M059J (cell line): ENCODE data around the gene NEURL2. TPM values are rescaled to one million over a fixed set of nuclear protein-coding genes. Genes with fewer than 3 reads are reported as not detected.
A peak's percentile ranks its signal among the peaks of the same experiment; 100 is the strongest.

Experiments used
- DNase-seq: peaks from one replicate; pipeline ENCODE4 v3.0.0-alpha.2; 2012; ENCODE audit warnings: low read depth
- total RNA-seq: library from RNA; depleted of rRNA; stranded (reverse); fragments of >200 nt; shearing (Covaris generic); gene quantifications from 2 replicates; pipeline ENCODE4 v1.2.3, GENCODE V29; 2014

NEURL2 gene
- total RNA-seq, 1 experiment from 2014 or later = 3.1 TPM

DNA sequence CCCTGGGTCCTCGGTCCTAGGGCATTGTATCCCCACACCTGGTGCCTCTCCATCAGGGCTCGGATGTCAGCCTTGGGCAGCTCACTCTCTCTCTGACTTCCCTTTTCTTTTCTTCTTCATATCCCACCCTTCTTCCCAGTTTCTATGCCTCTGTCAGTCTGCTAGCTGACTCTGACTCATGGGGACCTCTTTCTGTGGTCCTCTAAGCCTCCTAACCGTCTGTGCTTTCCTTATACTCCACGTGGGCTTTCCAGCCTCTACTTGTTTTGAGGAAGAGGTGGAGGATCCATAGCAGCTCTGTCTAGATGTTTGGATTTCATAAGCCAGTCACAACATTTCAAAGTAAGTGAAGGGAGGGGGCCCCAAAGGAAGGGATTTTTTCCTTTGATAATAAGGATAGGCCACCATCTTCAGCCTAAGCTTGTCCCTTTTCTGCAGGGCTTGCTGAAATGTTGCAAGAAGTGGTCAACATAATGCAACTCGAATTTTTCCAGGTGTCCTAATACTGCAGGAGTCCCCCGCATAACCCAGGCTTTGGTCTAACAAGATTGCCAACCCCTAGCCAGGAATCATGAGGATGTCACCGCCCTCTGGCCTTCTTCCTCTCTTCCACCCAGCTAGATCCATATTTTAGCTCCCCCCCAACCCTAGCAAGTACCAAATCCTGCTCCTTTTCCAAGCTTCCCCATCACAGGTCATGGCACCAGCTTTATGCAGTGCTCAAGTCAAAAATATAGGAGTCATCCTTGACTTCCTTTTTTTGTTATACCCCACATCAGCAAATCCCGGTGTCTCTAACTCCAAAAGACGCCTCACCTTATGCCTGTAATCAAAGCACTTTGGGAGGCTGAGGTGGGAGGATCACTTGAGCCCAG, 29.7 kb upstream of the NEURL2 start:
- DNase-seq = no peak

DNA sequence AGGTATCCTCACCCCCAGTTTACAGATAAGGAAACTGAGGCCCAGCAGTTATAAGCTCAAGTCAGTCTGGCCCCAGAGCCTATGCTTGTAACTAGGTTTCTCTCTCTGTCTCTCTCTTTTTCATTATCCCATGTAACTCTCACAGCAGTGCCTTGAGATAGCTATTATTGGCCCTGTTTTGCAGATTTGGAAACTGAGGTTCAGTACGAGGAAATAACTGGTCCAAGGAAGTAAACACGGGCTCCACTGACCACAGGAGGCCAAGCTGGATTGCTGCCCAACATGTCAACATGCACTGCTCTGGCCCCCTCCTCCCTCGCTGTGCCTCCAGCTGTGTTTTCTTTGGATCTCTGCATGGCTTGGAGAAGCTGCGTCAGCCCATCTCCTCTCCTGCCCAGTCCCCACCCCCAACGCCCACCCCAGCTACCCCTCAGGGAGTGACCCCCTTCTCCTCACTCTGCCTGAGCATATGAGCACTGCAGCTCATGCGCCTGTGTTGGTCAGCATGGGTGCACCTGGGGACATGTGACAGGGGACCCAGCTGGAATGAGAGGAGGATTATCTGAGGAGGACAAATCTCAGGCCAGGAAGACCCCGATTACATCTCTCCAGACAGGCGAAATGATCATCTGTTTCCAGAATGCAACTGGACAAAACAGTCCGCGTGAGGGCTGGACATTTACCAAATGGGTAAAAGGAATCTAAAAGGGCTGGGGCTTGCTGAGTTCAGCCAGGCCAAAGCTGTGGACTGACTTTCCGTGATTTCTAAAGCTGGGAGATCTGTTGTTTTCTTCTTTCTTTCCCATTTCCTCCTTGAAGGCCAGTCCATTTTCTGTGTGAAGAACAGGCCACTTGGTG, 28.8 kb upstream of the NEURL2 start:
- no peak for DNase-seq

- DNase-seq = no peak
These were observed 27.9 kb upstream of the NEURL2 start for GRCh38 chr20:45918779-45919537.

DNA sequence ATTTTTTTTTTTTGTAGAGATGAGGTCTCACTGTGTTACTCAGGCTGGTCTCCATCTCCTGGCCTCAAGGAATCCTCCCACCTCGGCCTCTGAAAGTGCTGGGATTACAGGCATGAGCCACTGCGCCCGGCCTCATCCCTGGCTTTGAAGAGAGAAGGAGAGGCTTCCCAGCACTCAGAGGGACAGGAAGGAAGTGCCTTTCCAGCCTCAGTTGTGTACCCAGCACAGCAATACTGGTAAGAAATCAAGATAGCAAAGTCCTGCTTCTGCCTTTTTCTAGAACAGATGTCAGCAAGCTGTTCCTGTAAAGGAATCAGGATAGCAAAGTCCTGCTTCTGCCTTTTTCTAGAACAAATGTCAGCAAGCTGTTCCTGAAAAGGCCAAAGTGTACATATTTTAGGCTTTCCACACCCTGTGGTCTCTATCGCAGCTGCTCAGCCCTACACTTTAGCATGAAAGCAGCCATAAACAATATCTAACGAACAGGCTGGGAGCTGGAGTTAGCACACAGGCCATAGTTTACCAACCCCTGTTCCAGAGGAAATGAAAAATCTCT, 27.3 kb upstream of the NEURL2 start:
- DNase-seq = no peak

GRCh38 chr20:45917790-45918141, 26.8 kb upstream of the NEURL2 start:
- no peak for DNase-seq

DNA sequence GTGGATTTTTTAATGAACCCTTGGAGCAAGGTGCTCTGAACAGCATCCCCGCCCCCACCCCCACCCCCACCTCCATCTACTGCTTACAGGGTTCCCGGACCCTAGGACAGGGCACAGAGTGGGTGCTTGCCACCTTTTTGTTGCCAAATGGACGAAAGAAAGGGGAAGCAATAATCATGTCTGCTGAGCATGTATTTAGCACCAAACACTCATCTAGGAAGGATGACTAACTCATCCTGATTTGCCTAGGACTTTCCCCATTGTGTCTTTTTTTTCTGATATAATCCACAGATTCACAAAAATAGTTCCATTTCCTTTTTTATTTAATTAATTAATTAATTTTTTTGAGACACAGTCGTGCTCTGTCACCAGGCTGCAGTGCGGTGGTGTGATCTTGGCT, 22.1 kb upstream of the NEURL2 start:
- DNase-seq = no peak

GRCh38 chr20:45912344-45912682, 21.3 kb upstream of the NEURL2 start:
- no peak for DNase-seq

GRCh38 chr20:45911486-45912343, 20.7 kb upstream of the NEURL2 start, which contains the start of gene PLTP:
PLTP (minus strand) TSS chr20:45912155; CDS start chr20:45911452, 703 bp downstream.
- DNase-seq = peak; percentile 82

- DNase-seq = peak; percentile 99
These were observed 19.9 kb upstream of the NEURL2 start for GRCh38 chr20:45910670-45911485.

GRCh38 chr20:45909817-45910669, 19.0 kb upstream of the NEURL2 start:
- DNase-seq = no peak

GRCh38 chr20:45909336-45909808, 18.4 kb upstream of the NEURL2 start:
- DNase-seq = no peak

DNA sequence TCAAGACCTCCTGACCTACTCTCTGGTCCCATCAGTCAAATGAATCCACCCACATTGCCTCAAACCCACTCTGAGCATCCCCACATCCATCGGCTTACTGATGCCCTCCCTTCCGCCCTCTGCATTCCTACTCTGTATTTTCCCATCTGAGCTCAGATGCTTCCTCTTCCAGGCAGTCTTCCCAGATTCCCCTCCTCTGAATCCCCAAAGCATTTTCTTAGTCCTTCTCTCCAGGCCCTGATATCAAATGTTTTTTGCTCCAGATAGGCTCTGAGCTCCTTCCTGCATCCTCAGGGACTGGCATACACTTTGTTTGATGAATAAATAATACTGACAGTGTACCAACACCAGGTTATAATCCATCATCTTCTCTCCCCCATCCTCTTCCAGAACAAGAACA, 17.1 kb upstream of the NEURL2 start:
- DNase-seq = no peak

DNA sequence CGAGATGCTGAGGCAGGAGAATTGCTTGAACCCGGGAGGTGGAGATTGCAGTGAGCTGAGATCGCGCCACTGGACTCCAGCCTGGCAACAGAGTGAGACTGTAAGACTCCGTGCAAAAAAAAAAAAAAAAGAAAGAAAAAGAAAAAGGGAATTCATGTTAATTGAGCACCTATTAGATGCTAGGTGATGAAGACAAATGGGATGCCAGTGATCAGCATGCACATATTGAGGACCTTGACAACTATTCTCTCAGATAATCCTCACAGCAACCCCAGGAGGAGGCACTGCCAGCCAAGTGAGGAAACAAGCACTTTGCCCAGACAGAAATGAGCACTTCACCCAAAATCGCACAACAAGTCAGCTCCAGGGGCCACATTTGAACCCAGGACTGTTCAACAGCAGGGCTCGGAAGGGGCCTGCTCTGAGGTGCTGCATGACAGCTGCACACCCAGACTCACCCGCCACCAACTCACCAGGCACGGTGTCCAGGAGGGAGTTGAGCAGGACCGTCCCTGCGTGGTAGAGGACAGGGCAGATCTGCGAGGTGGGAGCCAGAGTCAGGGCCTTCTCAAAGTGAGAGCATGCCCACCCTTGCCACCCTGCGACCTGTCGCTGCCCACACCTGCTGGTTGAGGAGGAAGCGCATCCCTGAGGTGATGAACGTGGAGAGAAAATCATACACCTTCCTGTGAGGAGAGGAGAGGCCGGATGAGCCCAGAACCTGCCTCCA, 16.4 kb upstream of the NEURL2 start:
- no peak for DNase-seq

- peak; percentile 99 for DNase-seq
These were observed 14.6 kb upstream of the NEURL2 start for GRCh38 chr20:45905505-45906079.

DNA sequence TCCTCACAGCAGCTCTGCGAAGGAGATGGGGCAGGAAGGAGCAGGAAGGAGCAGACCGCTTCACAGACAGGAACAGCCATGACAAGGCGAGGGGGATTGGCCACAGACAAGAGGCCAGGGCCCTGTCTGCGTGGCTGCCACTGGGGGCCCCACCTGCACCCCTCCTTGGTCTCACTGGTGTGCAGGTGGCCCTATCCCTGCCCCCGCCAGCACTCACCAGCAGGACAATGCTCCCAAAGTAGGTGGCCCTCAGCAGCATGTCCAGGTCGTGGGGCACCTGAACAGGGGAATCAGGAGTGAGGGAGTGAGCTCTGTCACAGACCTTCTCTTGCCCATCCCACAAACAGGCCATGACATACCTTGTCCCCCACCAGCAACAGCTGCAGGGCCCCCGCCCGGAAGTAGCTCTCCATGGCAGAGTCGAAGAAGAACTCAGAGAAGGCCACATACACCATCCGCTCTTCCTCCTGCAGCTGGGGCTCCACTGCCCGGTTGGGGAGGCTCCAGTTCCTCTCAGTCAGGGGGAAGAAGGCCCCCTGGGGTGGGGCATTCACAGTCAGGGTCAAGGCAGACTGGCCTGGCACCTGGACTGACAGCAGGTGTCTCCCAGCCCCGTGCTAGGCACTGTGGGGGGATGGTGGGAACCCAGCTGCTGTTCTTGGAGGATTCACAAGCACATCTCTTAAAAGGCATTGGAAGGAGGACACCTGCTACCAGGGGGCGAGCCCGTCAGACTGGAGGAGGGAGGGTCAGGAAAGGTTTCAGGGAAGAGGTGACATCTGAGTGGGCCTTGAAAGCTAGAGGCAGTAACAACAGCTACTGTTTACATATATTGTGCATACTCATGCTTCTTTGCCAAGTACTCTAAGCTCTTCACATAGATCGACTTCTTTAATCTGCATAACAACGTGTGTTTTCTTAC, 13.8 kb upstream of the NEURL2 start:
- no peak for DNase-seq

DNA sequence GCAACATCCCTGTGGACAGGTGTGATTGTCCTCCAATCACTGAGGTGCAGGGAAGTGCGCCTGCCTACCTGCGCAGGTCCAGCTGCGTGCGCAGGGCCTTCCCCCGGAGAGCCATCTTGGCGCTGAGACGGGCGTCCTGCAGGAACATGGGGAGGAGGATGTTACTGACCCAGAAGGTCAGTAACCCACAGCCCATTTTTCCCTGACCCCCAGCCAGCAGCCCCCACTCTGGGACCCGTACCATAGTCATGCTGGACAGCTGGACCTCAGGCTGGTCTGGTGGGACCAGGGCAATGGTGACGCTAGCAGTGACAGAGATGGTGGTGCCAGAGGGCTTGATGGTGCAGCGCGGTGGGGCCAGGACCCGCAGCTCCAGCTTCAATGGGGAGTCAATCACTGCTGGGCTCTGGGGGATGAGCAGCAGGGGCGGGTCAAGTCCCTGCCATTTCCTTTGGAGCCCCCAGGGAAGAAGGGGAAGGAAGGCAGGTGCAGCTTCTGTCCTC, 11.2 kb upstream of the NEURL2 start:
- DNase-seq = no peak
